ENCODE measurements around the gene TEC. TPM values are rescaled to one million over a fixed set of nuclear protein-coding genes. Genes with fewer than 3 reads are reported as not detected.

The TEC gene
- total and polyA plus RNA-seq, 7 donors = 0.80 to 2.0 (median 0.92) TPM

- Histone ChIP-seq H3K36me3 (ENCODE audit: insufficient read depth in 1 of 2, low read depth in 1 of 2) (peaks cover 0 to 9% of the 10 kb centered on the region in 2 donors), H3K9me3 (peaks cover 12% of the 10 kb centered on the region), H3K27ac (no peak overlapping the region), H3K4me1 (no peaks in the 10 kb centered on the region), H3K4me3 (no peak overlapping the region), H3K27me3 (ENCODE audit: insufficient read depth in 3 of 3, low read length in 2 of 3) (no peaks in the 10 kb centered on the region)
- TF ChIP-seq, protein P1, sequence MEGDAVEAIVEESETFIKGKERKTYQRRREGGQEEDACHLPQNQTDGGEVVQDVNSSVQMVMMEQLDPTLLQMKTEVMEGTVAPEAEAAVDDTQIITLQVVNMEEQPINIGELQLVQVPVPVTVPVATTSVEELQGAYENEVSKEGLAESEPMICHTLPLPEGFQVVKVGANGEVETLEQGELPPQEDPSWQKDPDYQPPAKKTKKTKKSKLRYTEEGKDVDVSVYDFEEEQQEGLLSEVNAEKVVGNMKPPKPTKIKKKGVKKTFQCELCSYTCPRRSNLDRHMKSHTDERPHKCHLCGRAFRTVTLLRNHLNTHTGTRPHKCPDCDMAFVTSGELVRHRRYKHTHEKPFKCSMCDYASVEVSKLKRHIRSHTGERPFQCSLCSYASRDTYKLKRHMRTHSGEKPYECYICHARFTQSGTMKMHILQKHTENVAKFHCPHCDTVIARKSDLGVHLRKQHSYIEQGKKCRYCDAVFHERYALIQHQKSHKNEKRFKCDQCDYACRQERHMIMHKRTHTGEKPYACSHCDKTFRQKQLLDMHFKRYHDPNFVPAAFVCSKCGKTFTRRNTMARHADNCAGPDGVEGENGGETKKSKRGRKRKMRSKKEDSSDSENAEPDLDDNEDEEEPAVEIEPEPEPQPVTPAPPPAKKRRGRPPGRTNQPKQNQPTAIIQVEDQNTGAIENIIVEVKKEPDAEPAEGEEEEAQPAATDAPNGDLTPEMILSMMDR (IDR thresholded peaks at IDR 0.05) = no peak
- no peak for DNase-seq
- intact Hi-C loops (cut with DNase I) = no loop called here
- 77 to 87% (median 77%) methylated on average over 3 of the region's 3 CpGs for WGBS, 3 donors
- no peak for ATAC-seq
These were observed 112.4 kb downstream of the TEC start for GRCh38 chr4:48157271-48157670.

- WGBS, 3 donors = 92 to 100% (median 98%) methylated on average over 1 of the region's 1 CpG
- no peak for ATAC-seq
These were observed 113.2 kb downstream of the TEC start for GRCh38 chr4:48156423-48156822.

GRCh38 chr4:48153791-48154550 is 115.7 kb downstream of the TEC start:
- H3K9me3 ChIP-seq = peaks cover 12% of the 10 kb centered on the region
- 79 to 81% (median 80%) methylated on average over 1 of the region's 1 CpG for WGBS, 3 donors
- no peaks in the 10 kb centered on the region for H3K4me1 ChIP-seq
- no peak overlapping the region for H3K27ac ChIP-seq
- ATAC-seq = no peak
- TF ChIP-seq, protein P1 (IDR thresholded peaks at IDR 0.05) = no peak
- no peak for DNase-seq
- peaks cover 0 to 10% of the 10 kb centered on the region in 2 donors for H3K36me3 ChIP-seq (ENCODE audit: insufficient read depth in 1 of 2, low read depth in 1 of 2)
- no peaks in the 10 kb centered on the region for H3K27me3 ChIP-seq (ENCODE audit: insufficient read depth in 3 of 3, low read length in 2 of 3)
- intact Hi-C loops (cut with DNase I) = no loop called here
- H3K4me3 ChIP-seq = no peak overlapping the region

More at GRCh38 chr4:48156423-48156822, 113.2 kb downstream of the TEC start:
- Histone ChIP-seq H3K9me3 (peaks cover 12% of the 10 kb centered on the region), H3K4me3 (no peak overlapping the region), H3K27me3 (ENCODE audit: insufficient read depth in 3 of 3, low read length in 2 of 3) (no peaks in the 10 kb centered on the region), H3K36me3 (ENCODE audit: insufficient read depth in 1 of 2, low read depth in 1 of 2) (peaks cover 0 to 9% of the 10 kb centered on the region in 2 donors), H3K4me1 (no peaks in the 10 kb centered on the region), H3K27ac (no peak overlapping the region)
- intact Hi-C loops (cut with DNase I) = no loop called here
- no peak for DNase-seq
- TF ChIP-seq, protein P1 (IDR thresholded peaks at IDR 0.05) = no peak

GRCh38 chr4:48152259-48152658 is 117.4 kb downstream of the TEC start:
- Histone ChIP-seq H3K4me3 (no peak overlapping the region), H3K4me1 (no peaks in the 10 kb centered on the region), H3K9me3 (peaks cover 12% of the 10 kb centered on the region), H3K27ac (no peak overlapping the region), H3K36me3 (ENCODE audit: insufficient read depth in 1 of 2, low read depth in 1 of 2) (peaks cover 0 to 12% of the 10 kb centered on the region in 2 donors), H3K27me3 (ENCODE audit: insufficient read depth in 3 of 3, low read length in 2 of 3) (no peaks in the 10 kb centered on the region)
- DNase-seq (no peak), ATAC-seq (no peak)
- intact Hi-C loops (cut with DNase I) = no loop called here
- 98 to 99% (median 98%) methylated on average over 5 of the region's 5 CpGs for WGBS, 3 donors
- TF ChIP-seq, protein P1 (IDR thresholded peaks at IDR 0.05) = no peak

Measured in psoas muscle (tissue), 8 donors.